ENCODE data around the gene ARL2.
"Not testable (repeated sequence)": the region's sequence is repeated elsewhere in the genome, so short reads cannot be mapped to it uniquely, and the experiment has no call there.

ARL2 gene

GRCh38 chr11:64976651-64977050 is 37.3 kb upstream of the ARL2 start:
- H3K4me3 ChIP-seq (ENCODE audit: low read depth, low read length), result no peak overlapping the region
- no peak for TF ChIP-seq CTCF (IDR thresholded peaks at IDR 0.05; ENCODE audit: control insufficient read depth, extremely low read depth, insufficient read depth)
- no peak for DNase-seq (ENCODE audit: low read depth)

- DNase-seq (ENCODE audit: low read depth), result not testable (repeated sequence)
These were observed 30.6 kb upstream of the ARL2 start for GRCh38 chr11:64983339-64983738.

GRCh38 chr11:64987998-64988854 is 25.7 kb upstream of the ARL2 start:
- DNase-seq (ENCODE audit: low read depth), result no peak
- TF ChIP-seq CTCF (IDR thresholded peaks at IDR 0.05; ENCODE audit: control insufficient read depth, extremely low read depth, insufficient read depth), result no peak
- no peak overlapping the region for H3K4me3 ChIP-seq (ENCODE audit: low read depth, low read length)

More at GRCh38 chr11:64983339-64983738, 30.6 kb upstream of the ARL2 start:
- H3K4me3 ChIP-seq (ENCODE audit: low read depth, low read length), result not testable (repeated sequence)

GRCh38 chr11:64989416-64989815 is 24.5 kb upstream of the ARL2 start:
- H3K4me3 ChIP-seq (ENCODE audit: low read depth, low read length), result no peak overlapping the region
- no peak for DNase-seq (ENCODE audit: low read depth)
- TF ChIP-seq CTCF (IDR thresholded peaks at IDR 0.05; ENCODE audit: control insufficient read depth, extremely low read depth, insufficient read depth), result no peak

- no peak for TF ChIP-seq CTCF (IDR thresholded peaks at IDR 0.05; ENCODE audit: control insufficient read depth, extremely low read depth, insufficient read depth)
- DNase-seq (ENCODE audit: low read depth), result no peak
- no peak overlapping the region for H3K4me3 ChIP-seq (ENCODE audit: low read depth, low read length)
These were observed 23.6 kb upstream of the ARL2 start for GRCh38 chr11:64990222-64990923.

- no peak for DNase-seq (ENCODE audit: low read depth)
- H3K4me3 ChIP-seq (ENCODE audit: low read depth, low read length), result no peak overlapping the region
- TF ChIP-seq CTCF (IDR thresholded peaks at IDR 0.05; ENCODE audit: control insufficient read depth, extremely low read depth, insufficient read depth), result no peak
These were observed 19.6 kb upstream of the ARL2 start for GRCh38 chr11:64994318-64994717.

DNA sequence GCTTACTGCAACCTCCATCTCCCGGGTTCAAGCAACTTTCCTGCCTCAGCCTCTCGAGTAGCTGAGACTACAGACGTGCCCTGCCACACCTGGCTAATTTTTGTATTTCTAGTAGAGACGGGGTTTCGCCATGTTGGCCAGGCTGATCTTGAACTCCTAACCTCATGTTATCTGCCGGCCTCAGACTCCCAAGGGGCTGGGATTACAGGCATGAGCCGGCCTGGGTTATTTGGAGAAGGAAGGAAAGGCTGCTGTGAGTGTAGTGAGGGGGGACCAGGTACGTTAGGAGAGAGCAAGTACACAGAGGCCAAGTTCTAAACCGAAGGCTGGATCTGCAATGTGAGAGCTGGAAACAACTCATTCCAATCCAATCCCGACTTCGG is 17.6 kb upstream of the ARL2 start:
- no peak overlapping the region for H3K4me3 ChIP-seq (ENCODE audit: low read depth, low read length)

More for the DNA sequence above, 17.6 kb upstream of the ARL2 start:
- no peak for TF ChIP-seq CTCF (IDR thresholded peaks at IDR 0.05; ENCODE audit: control insufficient read depth, extremely low read depth, insufficient read depth)
- DNase-seq (ENCODE audit: low read depth), result no peak
